HS-27A (cell line): ENCODE data around the gene PTPN13.
"Not testable (repeated sequence)": the region's sequence is repeated elsewhere in the genome, so short reads cannot be mapped to it uniquely, and the experiment has no call there.

Experiments
- DNase-seq: peaks from one replicate; pipeline ENCODE4 v3.0.0-alpha.2; 2012; ENCODE audit warnings: low read depth, missing footprints

PTPN13 gene

GRCh38 chr4:86644892-86645291, 50.8 kb downstream of the PTPN13 start:
- DNase-seq: no peak

- DNase-seq: no peak
Measured at GRCh38 chr4:86652332-86652932, 58.3 kb downstream of the PTPN13 start.

- DNase-seq: peak; percentile 1
Measured at GRCh38 chr4:86653237-86653865, 59.2 kb downstream of the PTPN13 start.

DNA sequence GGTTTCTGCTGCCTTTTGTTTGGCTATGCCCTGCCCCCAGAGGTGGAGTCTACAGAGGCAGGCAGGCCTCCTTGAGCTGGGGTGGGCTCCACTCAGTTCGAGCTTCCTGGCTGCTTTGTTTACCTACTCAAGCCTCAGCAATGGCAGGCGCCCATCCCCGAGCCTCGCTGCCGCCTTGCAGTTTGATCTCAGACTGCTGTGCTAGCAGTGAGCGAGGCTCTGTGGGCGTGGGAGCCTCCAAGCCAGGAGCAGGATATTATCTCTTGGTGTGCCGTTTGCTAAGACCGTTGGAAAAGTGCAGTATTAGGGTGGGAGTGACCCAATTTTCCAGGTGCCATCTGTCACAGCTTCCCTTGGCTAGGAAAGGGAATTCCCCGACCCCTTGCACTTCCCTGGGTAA, 62.7 kb downstream of the PTPN13 start:
- not testable (repeated sequence) for DNase-seq

DNA sequence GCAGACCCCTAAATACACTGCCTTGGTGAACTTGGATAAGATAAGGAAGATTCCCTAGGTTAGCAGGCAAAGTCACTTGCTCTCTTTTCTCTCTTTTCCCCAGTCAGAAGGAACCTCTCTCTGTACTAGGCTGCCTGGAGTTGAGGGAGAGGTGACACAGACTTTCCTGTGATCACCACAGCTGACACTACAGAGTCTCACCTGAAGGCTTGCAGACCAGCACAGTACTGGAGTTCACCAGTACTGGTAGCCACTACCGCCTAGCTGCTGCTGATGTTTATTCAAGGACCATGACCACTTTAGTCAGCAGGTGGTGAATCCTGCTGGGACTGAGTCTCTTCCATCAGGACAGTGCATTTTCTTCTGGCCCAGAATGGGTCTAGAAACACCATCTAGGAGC, 63.3 kb downstream of the PTPN13 start:
- no peak for DNase-seq

GRCh38 chr4:86657910-86658309, 63.8 kb downstream of the PTPN13 start:
- DNase-seq: no peak

- DNase-seq: no peak
Measured at GRCh38 chr4:86660401-86660800, 66.3 kb downstream of the PTPN13 start.

- DNase-seq: no peak
Measured at GRCh38 chr4:86661006-86661405, 66.9 kb downstream of the PTPN13 start.

DNA sequence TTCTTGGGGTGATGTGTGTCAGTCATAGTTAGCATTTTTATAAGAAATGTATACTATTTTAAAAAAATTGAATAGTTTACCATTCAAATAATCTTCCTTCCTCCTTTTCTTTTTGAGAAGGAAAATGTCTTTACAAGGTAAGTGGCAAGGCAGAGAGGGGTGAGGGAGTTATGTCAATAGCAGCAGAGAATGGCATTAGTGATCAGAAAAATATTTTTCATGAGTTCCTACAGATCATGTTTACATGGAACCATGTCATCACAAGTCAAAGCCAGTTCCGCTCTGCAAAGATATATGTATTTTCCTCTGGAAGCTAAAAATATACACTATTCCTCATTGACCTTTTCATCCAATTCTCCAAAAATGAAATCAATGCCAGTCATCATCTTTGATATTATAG, 67.3 kb downstream of the PTPN13 start:
- no peak for DNase-seq

DNA sequence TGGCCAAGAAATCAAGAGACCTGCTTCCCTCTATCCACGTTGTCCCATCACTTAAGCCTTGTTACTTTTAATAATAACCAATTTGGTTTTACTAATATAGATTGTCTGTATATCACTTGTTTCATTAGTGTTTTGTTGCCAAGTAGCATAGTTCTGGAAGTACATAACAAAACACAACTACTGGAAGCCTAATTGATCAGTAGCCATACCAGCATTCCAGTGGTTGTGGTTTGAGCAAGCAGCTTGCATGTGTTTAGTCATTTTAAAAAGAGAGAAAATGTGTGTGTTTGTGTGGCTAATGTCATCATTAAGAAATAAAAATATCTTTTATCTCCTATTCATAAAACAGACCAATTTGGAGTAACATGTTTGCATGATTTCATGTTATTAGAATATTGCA, 70.8 kb downstream of the PTPN13 start:
- no peak for DNase-seq

DNA sequence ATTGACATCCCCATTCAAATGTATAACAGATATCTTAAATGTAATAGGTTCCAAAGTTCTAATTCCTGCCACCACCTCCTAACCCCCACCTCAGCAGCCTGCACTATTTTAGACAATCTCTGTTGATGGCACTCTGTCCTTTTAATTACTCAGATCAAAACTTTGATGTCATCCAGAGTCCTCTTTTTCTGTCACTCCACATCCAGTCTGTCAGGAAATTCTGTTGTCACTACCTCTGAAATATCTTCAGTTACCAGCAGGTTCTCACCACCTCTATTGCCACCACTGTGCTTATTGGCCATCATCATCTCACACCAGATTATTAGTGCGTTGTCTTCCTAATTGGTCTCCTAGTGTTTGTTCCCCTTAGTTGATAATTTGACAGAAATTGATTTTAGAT, 76.2 kb downstream of the PTPN13 start:
- no peak for DNase-seq

GRCh38 chr4:86670756-86671155, 76.6 kb downstream of the PTPN13 start:
- peak; percentile 17 for DNase-seq

DNA sequence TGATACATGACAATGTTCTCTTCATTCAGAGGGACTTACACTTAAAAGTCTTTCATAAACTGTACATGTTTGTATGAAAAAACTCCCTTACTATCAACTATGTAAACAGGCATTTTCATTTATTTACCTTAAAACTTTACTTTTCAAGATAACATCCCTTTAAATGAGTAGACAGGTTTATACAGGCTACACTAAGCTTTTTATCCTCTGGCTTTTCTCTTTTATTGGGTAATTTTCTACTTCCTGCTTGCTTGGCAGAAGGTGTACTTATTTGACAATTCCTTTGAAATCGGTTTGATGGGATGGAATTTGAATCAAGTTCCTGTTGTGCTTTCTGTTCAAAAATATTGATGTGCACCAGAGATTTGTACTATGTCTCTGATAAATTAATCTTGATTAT, 81.4 kb downstream of the PTPN13 start:
- DNase-seq: no peak

DNA sequence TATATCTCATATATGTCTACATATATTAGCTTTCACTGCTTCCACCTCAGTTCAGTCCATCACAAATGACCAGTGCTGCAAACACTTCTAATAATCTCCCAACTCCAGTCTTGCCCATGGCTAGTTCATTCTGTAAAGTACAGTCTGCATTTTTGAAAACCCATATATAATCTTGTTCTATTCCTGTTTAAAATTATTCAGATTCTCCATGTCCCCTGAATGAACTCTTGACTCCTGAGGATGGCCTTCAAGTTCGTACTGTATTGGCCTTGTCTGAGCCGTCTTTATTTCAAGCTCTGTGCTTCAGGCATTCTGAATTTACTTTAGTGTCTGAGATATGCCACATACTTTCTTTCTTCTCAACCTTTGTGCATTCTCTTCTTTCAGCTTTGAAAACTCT, 84.7 kb downstream of the PTPN13 start:
- no peak for DNase-seq

DNA sequence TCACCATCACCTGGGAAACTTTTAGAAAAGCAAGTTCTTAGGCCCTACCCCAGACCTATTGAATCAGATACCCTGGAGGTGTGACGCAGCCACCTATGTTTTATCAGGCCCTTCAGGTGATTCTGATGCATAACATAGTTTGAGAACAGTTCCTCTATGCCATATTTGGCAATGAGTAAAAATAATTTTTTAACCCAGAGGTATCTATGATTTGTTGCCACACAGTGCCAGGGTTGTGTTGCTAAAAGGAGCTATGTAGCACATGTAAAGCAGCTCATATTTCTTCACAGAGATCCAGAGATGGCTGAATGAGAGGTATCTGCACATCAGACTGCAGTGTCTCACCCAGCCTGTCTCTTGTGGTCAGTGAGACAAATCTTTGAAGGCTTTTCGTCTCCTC, 85.3 kb downstream of the PTPN13 start:
- DNase-seq: no peak

DNA sequence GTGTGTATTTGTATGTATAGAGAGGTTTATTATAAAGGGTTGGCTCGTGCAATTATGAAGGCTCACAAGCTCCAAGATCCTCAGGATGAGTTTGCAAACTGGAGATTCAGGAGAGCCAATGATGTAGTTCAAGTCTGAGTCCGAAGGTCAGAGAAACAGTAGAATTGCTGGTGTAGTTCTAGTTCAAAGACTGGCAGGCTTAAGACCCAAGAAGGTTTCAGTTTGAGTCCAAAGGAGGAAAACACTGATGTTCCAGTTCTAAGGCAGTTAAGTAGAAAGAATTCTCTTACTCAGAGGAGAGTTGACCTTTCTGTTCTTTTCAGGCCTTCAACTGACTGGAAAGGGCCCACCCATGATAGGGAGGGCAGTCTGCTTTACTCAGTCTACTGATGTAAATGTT, 89.1 kb downstream of the PTPN13 start:
- no peak for DNase-seq

DNA sequence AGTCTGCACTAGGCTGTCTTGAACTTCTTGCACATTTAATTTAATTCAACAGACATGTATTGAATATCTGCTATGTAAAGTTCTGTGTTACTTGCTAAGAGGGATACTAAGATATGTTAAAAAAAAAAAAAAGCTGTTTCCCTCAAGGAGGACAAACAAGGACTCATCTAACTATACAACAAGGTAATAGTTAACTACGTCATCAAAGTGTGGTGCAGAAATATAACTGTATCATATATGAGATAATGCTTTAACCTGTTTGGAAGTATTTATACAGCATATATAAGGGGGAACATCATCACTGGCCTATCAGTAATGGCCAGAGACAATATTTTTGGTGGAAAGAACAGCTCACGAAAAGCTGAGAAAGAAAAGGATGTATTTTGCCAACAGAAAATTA, 89.9 kb downstream of the PTPN13 start:
- no peak for DNase-seq

- DNase-seq: no peak
Measured at GRCh38 chr4:86685401-86685800, 91.3 kb downstream of the PTPN13 start.

GRCh38 chr4:86686741-86687140, 92.6 kb downstream of the PTPN13 start:
- no peak for DNase-seq

GRCh38 chr4:86688026-86688425, 93.9 kb downstream of the PTPN13 start:
- no peak for DNase-seq

- no peak for DNase-seq
Measured at GRCh38 chr4:86704601-86705000, 110.5 kb downstream of the PTPN13 start.

DNA sequence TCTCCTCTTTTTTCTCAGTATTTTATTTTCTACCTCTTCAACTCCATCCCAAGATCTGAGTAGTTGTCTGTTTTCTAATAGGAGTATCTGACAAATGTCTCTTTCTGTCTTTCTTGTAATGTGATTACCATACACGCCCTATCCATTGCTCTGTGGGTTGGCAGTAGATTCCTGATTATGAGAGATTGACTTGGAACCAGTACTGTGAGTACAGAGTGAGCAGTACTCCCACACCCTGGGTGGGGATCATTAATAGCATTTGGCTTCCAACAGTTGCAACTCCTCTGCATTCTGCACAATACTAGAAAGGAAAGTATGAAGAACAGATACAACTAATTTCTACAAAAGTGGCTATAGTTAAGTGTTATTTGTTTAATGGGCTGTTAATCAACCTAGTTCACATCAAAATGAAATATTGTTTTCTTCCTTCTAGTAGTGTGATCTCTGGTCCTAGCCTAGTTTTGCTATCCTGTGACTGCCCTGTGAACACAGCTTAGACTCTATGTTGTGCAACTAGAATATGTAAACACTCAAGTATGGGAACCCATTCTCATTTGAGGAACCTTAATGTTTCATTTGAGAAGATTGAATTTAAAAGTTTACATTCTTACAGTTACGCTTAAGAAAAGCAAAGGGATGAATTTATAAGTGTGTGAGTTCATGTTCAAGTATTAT, 112.9 kb downstream of the PTPN13 start:
- no peak for DNase-seq

GRCh38 chr4:86717651-86718050, 123.5 kb downstream of the PTPN13 start:
- DNase-seq: no peak

DNA sequence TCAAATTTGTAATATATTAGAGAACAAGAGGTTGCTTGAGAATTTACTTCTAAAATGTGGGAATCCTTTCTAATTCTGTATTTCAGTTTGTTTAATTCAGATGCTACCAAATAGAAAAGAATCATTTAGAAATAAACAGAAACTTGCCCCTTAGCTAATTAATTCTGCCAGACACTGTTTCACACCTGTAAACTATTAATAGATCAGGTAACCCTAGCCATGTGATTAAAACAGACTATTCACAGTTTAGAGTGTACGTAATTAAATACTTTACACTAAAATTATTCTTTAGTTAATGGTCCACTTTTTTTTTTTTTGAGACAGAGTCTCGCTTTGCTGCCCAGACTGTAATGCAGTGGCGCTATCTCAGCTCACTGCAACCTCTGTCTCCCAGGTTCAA, 124.0 kb downstream of the PTPN13 start:
- no peak for DNase-seq
